NCI-H526 treated with DMSO at 0.1 percent for 48 hours (cell line): ENCODE measurements around the gene ACTR1A.

Experiments used
- DNase-seq: peaks from one replicate; lab custom pipeline; 2025; lab: John Stamatoyannopoulos, UW

ACTR1A gene

DNA sequence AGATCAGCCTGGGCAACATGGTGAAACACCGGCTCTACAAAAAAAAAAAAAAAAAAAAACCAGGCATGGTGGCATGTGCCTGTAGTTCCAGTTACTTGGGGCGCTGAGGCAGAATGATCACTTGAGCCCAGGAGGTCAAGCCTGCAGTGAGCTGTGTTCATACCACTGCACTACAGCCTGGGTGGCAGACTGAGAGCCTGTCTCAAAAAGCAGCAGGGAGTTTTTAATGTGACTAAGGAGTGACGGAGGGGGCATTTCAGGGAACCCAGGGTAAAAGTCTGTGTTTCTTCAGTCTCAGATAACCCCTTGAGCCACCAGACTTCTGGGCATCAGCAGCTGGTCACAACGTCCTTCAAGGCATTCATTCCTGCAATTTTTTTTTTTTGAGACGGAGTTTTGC, 49.0 kb downstream of the ACTR1A start:
- no peak for DNase-seq

DNA sequence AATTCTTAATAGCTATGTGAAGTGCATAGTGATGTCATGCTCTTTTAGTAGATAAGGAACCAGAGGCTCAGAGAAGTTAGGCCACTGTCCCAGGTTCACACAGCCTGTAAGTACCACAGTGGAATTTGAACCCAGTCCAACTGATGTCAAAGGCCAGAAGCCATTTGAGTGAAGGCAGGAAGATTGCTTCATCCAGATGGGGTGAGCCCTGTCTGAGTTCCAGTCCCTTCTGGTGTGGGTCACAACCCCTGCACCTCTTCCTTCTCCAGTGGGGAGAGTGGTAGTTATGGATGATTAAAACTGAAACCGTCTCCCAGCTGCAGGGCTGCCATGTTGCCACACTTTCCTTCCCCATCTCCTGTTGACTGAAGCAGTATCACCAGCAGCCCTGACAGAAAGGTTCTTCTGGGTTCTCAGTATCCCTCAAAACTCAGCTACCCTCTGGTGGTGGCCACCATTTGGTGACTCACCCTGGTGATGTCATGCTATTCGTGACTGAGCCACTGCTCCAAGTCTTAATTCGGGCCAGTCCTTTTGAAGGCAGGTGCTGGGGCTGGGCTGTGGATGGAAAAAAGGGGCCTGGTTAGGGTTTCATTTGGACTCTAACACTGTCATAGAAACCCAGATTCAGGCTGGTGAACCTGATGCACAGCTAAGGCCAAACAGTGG, 49.7 kb downstream of the ACTR1A start:
- no peak for DNase-seq

DNA sequence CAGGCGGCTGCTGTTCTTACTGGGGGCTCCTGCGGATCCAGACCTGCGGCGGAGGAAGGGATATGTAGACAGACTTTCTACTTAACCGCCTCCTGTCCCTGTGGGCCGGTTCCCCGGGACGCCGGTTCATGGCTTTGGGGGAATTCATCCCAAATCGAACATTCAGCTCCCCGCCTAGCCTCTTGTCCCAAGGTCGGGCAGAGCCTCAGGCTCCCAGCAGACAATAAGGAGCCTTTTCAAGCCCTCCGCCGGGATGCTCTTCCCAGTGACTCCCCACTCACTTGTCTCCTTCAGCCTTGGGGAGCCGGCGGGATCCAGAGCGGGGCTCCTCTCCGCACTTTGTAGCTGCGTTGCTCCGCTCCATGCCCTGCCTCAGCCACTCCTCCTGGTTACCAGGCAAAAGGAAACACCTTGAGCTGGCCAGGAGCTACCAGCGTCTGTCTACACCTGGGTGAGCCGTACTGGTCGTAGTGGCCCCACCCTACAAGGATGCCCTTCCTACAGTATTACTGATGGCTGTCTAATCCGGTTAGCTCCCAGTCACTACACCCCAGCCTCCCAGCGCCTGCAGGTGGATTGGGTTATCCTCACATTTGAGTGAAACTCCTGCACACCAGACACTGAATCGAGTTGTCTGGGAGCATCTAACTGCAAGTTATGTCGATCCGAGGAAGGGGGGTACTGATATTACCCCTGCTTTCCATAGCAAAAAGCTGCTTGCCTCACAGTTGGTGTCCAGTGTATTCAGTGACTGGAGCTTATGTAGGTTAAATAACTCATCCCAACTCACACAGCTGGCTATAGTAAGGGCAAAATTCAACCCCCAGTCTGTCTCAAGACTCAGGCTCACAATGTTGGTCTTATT, 51.2 kb downstream of the ACTR1A start, which contains the start of gene C10orf95:
C10orf95 (minus strand) TSS at position 439 of the 865 bp plus-strand sequence. CDS start 450 bp downstream, outside the sequence.
- no peak for DNase-seq

DNA sequence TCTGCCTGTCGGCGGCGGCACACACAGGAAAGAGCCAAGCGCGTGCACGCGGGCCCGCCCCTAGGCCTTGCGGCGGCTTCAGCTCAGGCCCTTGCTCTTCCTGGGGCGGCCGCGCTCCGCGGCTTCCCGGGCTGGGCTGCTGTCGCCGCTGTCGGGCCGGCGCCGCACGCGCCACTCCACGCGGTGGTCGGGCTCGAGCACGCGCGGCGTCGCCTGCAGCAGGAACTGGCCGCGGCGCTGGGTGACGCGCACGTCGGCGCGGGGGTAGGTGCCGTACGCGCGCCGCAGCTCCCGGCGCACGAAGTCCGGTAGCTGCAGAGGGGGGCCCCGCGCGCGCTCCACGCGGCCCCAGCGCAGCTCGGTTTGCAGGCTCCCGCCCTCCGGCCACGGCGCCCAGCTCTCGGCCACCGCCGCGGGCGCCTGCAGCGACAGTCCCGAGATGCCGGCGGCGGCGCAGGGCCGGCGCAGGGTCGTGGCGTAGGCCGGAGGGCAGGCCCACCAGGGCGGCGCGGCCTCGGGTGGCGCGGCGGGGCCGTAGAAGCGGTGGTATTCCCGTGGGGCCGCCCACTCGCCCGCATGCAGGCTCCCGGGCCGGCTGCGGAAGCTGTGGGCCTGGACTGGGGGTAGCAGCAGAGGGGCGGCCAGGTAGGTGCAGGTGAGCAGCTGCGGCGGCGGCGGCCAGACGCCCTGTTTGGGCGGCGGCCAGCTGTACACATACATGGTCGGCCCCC, 52.0 kb downstream of the ACTR1A start:
- DNase-seq, result peak; percentile 67

DNA sequence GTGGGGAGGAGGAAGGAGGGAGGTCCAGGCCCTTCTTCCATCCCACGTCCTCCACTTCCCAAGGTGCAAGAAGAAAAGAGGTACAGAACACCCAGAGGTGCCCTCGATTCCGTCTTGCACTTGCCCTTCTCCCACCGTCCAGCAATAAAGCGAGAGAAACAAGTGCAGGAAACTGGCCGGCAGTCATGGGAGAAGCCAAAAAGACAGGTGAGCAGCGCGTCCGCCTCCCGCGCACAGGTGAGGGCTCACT, 52.5 kb downstream of the ACTR1A start:
- no peak for DNase-seq

DNA sequence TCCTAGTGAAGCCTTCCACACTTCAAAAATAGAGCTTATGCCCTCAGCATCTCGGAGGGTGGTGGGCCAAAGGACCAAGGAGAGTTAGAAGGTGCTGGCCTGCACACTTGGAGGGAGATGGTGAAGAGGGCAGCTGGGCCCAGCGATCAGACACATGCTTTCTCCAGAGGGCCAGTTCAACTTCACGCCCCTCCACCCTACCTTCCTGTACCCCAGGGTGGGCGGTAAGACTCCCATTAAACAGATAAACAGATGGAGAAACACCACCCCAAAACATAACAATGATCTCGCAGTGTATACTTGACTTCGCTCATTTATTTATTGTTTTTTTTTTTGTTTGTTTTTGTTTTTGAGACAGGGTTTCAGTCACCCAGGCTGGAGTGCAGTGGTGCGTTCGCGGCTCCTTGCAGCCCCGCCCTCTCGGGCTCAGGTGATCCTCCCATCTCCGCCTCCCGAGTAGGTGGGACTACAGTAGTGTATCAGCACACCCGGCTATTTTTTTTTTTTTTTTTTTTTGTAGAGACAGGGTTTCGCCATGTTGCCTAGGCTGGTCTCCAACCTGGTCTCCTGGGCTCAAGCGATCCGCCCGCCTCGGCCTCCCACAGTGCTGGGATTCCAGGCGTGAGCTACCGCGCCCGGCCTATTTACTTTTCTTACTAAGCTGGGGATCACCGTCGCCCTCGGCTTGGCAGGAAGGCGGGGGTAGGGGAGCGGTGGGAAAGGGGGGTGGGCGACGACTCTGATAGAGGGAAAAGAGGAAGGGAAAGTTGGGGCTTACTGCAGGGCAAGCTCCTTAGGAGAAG, 53.0 kb downstream of the ACTR1A start:
- peak; percentile 42 for DNase-seq

DNA sequence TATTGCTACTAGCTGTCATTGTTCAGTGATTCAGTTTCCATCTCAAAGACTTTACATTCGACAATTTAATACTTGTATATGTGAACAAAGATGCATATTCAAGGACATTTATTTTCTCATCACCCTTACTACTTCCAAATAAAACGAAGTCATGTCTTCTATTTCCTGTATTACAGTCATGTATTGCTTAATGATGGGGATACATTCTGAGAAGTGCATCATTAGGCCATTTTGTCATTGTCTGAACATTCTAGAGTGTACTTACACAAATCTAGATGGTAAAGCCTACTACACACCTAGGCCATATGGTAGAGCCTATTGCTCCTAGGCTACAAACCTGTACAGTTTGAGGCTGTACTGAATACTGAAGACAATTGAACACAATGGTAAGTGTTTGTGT, 57.7 kb downstream of the ACTR1A start:
- DNase-seq, result no peak

DNA sequence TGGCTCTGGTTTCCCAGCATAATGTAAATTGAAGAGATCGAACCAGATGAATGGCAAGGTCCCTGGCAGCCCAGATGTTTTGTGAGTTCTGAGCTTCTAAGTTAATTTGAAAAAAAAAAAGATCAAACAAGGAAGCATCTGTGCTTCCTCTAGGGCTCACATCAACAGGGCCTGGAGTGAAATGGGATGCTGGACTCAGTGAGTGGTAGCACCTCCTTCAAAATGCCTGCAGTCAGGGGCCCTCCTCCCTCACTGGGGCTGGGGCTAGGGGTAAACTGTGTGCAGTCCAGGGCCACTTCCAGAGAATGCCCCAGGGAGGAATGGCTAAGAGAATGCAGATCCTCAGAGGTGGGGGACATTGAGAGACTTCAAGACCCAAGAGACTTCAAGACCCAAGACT, 64.1 kb downstream of the ACTR1A start:
- DNase-seq, result no peak

DNA sequence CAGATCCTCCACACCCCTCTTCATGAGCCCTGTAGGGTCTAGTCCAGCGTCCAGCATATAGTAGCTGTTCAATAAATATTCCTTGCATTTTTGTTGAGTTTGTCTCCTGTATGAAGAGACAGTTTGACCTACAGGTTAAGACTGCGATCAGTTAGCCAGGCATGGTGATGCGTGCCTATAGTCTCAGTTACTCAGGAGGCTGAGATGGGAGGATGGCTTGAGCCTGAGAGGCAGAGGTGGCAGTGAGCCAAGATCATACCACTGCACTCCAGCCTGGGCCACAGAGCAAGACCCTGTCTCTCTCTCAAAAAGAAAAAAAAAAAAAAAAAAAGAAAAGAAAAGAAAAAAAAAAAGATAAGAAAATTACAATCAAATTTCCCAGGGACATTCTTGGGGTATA, 65.0 kb downstream of the ACTR1A start:
- no peak for DNase-seq

DNA sequence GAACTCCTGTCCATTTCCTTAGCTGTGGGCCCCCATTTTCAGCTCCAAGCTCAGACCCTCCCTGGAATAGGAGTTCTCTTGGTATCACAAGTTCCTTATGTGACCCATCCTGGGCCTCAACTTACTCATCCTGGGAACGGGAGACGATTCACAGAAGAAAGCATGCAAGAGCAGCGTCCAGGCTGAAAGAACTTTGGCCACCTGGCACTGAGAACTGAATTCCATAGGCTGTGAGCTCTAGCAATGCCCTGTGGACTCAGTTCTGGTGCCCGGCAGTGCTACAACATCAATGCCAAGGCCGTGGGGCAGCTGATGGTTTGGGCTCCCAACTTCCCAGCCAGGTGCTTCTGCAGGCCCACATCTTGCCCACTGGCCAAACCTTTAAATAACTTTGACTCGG, 66.2 kb downstream of the ACTR1A start:
- no peak for DNase-seq

DNA sequence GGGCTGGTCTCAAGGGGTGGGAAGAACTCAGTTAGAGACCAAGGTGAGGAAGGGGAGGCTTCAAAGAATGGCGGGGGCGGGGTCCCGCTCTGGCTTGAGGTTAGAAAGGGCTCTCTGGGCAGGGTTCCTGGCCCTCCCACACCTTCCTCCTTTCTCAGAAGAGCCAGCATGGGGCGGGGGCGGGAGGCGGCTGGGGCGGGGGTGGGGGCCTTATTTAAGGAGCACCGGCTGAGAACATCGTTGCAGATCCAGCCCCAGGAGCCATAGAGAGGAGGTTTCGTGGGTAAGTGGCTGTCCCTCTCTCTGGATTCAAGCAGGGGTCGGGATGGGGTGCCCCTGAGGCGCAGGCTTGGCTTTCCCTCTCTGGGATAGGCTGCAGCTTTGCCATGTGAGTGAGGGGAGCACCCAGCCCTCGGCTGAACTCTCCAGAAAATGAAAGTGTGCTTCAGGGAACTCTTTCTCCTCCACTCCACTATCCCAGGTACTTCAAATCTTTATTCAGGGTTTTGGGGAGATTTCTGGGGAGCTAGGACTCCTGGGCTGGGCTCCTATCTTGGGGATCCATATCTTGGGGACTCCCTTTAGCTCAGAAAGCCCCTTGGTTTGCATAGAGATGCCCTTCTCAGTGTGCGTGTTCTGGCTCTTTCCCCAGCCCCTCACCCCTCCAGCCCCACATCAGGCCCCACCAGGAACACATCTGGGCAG, 66.8 kb downstream of the ACTR1A start:
- DNase-seq, result no peak

DNA sequence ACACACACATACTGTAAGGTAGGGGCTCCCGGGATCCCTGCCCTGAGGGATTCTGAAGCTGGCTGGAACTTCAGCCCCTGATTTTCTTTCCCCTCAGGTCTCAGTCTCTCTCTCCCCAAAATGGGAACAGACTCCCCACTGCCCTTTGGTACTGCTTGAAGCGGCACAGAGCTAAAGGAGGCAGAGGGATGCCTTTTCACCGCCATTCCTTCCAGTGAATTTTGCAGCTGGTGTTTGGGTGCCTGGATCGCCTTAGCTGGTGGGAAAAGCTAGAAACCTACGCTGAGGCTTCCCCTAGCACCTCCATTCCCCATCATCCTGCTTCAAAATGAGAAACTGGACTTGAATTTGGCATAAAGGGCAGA, 67.4 kb downstream of the ACTR1A start:
- no peak for DNase-seq

DNA sequence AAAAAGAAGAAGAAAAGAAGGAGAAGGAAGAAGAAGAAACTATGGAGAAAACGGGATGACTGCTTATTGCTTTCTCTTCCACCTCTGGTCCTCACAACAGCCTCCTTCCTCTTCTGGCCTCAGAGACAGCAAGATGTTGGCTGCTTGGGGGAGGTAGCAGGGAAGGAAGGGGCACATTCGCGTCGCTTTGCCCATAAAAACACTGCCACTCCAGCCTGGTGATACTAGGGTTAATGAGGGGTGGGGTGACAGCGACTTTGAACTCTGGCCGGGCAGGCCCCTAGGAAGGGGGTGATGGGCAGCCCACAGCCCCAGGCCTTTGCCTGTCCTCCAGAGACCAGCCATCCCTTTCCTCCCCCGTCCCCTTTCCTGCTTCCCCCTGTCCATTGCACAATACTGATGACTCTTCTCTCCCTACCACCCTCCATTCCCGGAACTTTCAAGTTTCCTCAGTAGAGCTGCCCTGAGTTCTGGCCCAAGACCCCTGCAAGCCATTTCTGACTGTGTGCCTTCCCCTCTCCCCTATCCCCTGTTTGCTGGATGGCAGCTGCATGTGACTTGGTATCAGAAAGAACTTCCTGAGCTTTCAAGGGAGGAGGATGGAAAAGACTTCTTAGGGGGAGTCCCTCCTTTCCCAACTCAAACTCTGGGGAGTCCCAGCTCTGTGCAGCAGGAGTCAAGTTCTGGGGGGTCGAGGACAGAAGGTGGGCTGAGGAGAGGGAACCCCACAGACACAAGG, 67.9 kb downstream of the ACTR1A start:
- no peak for DNase-seq

DNA sequence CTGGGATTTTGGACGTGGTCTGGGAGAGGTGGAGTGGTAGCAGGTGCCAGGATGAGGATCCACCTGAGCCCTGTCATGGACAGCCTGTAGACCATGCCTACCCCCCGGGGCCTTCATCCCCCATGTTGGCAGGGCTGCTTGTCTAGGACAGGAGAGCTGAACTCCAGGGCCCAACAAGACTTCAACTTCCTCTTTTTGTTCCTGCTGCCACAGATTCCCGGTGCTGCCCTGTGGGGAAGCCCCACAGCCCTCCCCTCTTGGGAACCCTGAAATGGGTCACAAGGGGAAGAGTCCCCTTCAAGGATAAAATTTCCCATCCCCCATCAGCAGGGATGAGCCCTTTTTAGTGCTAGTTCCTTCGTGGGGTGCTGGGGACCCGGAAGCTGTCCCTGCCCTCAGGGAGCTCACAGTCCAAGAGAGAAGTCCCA, 68.9 kb downstream of the ACTR1A start:
- no peak for DNase-seq

DNA sequence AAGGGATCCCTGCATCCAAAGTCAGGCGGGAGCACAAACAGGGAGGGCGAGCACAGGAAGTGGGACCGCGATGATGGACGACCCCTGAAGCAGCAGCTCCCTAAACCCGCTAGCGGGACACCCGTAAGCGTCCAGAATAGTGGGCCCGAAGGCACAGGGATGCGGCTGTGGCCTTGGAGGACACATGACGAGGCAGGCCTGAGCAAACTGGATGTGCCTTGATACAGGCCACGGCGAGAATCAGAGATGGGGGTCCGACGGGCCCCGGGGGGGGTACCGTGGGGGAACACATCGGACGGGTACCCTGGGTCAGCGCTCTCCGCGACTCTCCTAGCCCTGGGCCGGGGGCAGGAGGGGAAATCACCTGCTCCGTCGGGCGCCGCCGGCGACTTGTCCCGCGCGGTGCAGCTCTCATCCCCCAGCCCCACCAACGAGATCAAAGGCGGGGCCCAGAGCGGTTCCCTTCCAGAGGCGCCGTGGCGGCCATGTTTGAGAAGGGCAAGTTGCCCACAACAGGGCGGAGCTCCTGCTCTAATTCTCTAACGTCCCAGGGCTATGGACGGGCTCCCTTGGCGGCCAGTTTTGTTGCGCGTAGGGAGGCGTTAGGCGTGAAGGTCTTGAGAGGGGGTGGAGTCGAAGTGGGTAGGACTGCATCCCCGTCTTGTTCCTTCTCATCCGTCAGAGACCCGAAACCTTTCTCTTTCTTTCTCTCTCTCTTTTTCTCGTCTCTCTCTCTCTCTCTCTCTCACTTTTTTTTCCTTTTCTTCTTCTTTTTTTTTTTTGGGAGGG, 70.2 kb downstream of the ACTR1A start, which contains the start of gene CUEDC2:
CUEDC2 (minus strand) TSS at position 413 of the 789 bp plus-strand sequence. CDS start 7,386 bp downstream, outside the sequence.
- DNase-seq, result peak; percentile 88

DNA sequence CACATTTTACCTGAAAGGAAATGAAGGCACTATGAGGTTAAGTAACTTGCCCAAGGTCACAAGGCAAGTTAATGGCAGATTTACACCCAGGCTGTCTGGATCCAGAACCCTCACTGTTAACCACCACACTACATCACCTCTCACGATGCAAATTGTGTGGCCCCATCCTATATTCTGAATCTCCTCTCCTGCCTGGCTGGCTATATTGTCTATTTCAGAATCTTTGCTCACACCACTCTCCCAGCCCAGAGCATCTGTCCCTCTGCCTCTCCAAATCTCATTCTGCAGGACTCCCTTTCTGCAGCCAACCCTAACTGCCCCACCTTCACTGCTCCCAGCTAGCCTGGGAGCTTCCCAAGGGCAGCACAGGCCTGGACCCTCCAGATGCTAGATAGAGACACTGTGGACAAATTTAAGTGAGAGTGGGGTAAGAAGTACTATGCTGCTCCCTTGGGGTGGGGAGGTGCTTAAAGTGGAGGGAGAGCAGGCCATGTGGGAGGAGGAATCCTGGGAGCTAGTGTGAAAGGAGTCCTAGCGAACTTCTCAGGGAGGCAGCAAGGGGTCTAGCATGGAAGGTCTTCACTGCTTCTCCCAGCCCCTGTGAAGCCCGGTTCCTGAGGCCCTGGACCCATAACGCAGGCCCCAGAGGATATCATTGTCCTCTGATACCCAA, 70.9 kb downstream of the ACTR1A start:
- no peak for DNase-seq

DNA sequence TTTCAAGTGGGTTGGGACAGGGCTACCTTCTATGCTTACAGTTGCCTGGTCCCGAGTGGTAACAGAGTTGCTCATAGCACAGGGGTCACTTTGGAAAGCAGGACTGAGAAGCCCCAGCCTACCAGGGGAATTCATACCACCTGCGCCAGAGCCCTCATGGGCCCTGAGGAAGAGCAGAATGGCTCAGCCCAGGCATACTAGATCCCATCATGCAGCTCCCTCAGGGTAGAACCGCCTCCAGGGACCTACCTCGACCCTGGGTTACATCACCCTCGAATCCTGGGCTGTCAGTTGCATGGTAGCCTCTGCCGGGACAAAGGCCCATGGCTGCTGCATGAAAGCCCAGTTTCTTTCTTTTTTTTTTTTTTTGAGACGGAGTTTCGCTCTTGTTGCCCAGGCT, 73.0 kb downstream of the ACTR1A start:
- no peak for DNase-seq
